Ishikawa (cell line): ENCODE results near the gene CHRM3.

Experiments
- CEBPB ChIP-seq: IDR thresholded peaks from 2 replicates; pipeline ENCODE4 v1.6.1; 2012
- CREB1 ChIP-seq: IDR thresholded peaks from 2 replicates; pipeline ENCODE4 v1.6.1; 2012; ENCODE audit warnings: low read depth
- EGR1 ChIP-seq: IDR thresholded peaks from 2 replicates; pipeline ENCODE4 v1.6.1; 2012
- EP300 ChIP-seq: IDR thresholded peaks from 2 replicates; pipeline ENCODE4 v1.6.1; 2012; ENCODE audit warnings: borderline replicate concordance
- FOXM1 ChIP-seq: IDR thresholded peaks from 2 replicates; pipeline ENCODE4 v1.6.1; 2012; ENCODE audit warnings: low read depth, borderline replicate concordance
- MAX ChIP-seq: IDR thresholded peaks from 2 replicates; pipeline ENCODE4 v1.6.1; 2012
- NFIC ChIP-seq: IDR thresholded peaks from 2 replicates; pipeline ENCODE4 v1.6.1; 2012
- RAD21 ChIP-seq: IDR thresholded peaks from 2 replicates; pipeline ENCODE4 v1.6.1; 2012; ENCODE audit warnings: low read depth
- TAF1 ChIP-seq: IDR thresholded peaks from 2 replicates; pipeline ENCODE4 v1.6.1; 2012; ENCODE audit warnings: low read depth, mild to moderate bottlenecking
- TCF12 ChIP-seq: IDR thresholded peaks from 2 replicates; pipeline ENCODE4 v1.6.1; 2012; ENCODE audit warnings: low read depth
- TEAD4 ChIP-seq: IDR thresholded peaks from 2 replicates; pipeline ENCODE4 v1.6.1; 2012
- YY1 ChIP-seq: IDR thresholded peaks from 2 replicates; pipeline ENCODE4 v1.6.1; 2012; ENCODE audit warnings: low read depth
- ZBTB7A ChIP-seq: IDR thresholded peaks from 2 replicates; pipeline ENCODE4 v1.6.1; 2012; ENCODE audit warnings: low read depth
- TF ChIP-seq, protein P1 (sequence below): IDR thresholded peaks from 2 replicates; pipeline ENCODE4 v1.6.1; 2012
- TF ChIP-seq, protein P2 (sequence below): IDR thresholded peaks from 2 replicates; pipeline ENCODE4 v1.6.1; 2012; ENCODE audit warnings: low read depth, mild to moderate bottlenecking

Gene CHRM3

GRCh38 chr1:239417221-239417620, 30.9 kb downstream of the CHRM3 start:
- TF ChIP-seq FOXM1 = no peak
- no peak for TF ChIP-seq TEAD4
- no peak for TF ChIP-seq EP300
- TF ChIP-seq, protein P1, sequence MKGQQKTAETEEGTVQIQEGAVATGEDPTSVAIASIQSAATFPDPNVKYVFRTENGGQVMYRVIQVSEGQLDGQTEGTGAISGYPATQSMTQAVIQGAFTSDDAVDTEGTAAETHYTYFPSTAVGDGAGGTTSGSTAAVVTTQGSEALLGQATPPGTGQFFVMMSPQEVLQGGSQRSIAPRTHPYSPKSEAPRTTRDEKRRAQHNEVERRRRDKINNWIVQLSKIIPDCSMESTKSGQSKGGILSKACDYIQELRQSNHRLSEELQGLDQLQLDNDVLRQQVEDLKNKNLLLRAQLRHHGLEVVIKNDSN = no peak
- TF ChIP-seq TCF12 = no peak
- TF ChIP-seq YY1 = no peak

DNA sequence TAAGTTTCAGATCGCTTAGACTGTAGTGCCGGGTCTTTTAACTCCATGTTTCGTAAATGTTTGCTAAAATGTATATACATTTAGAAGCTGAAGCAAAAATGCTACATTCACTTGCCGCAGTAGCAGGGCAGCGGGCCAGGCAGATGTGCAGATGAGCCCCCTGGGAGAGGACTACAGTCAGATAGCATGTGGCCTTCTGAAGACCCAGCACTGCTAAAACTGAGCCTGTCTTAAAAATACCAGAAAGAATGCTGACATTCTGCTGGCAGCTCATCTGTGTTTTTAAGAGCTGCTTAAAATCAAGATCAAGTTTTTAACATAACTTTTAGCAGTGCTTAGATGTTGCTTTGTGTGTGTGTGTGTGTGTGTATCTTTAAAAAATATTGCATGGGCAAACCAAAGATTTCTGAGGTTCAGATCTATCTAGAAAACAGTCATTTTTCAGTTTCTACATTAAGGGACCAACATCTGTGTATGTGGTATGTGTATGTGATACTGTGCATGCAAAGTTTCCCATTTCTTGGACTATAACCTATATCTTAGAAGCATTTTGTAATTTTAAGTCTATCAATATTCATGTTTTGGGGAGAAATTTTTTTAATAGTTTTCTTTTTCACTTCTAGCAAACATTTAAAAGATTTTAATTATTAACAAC, 31.7 kb downstream of the CHRM3 start:
- TF ChIP-seq FOXM1 (no peak), EGR1 (no peak), CEBPB (no peak), TCF12 (no peak)
- TF ChIP-seq, protein P1 = no peak

- no peak for TF ChIP-seq EP300
- TF ChIP-seq YY1 = no peak
- TF ChIP-seq, protein P1 = no peak
- TF ChIP-seq MAX = no peak
- no peak for TF ChIP-seq CREB1
- TF ChIP-seq TEAD4 = no peak
- no peak for TF ChIP-seq FOXM1
- no peak for TF ChIP-seq TCF12
- TF ChIP-seq, protein P2, sequence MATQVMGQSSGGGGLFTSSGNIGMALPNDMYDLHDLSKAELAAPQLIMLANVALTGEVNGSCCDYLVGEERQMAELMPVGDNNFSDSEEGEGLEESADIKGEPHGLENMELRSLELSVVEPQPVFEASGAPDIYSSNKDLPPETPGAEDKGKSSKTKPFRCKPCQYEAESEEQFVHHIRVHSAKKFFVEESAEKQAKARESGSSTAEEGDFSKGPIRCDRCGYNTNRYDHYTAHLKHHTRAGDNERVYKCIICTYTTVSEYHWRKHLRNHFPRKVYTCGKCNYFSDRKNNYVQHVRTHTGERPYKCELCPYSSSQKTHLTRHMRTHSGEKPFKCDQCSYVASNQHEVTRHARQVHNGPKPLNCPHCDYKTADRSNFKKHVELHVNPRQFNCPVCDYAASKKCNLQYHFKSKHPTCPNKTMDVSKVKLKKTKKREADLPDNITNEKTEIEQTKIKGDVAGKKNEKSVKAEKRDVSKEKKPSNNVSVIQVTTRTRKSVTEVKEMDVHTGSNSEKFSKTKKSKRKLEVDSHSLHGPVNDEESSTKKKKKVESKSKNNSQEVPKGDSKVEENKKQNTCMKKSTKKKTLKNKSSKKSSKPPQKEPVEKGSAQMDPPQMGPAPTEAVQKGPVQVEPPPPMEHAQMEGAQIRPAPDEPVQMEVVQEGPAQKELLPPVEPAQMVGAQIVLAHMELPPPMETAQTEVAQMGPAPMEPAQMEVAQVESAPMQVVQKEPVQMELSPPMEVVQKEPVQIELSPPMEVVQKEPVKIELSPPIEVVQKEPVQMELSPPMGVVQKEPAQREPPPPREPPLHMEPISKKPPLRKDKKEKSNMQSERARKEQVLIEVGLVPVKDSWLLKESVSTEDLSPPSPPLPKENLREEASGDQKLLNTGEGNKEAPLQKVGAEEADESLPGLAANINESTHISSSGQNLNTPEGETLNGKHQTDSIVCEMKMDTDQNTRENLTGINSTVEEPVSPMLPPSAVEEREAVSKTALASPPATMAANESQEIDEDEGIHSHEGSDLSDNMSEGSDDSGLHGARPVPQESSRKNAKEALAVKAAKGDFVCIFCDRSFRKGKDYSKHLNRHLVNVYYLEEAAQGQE = no peak
These were observed 32.3 kb downstream of the CHRM3 start for GRCh38 chr1:239418681-239419080.

DNA sequence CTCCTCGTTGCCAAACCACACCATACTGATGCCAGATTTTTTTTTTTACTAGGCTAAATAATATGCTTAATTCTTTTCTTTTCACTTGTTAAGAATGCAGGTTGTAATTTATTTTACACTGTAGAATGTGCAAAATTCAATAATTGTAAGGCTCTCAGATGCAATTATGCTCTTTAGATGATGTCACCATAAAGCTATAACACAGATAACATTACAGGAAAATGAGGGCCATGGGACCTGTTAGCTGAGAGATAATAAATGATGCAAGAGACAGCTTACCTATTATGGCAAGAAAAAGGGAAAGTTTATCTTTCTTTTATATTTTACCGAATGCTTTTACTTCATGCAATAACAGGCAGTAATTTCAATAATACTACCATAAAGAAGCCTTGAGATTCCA, 35.4 kb downstream of the CHRM3 start:
- TF ChIP-seq MAX (no peak), ZBTB7A (no peak), TAF1 (no peak), YY1 (no peak), EGR1 (no peak), TCF12 (no peak), CREB1 (no peak), NFIC (no peak), TEAD4 (no peak), RAD21 (no peak), FOXM1 (no peak), EP300 (no peak), CEBPB (no peak)
- TF ChIP-seq, protein P2 = no peak

- TF ChIP-seq MAX (no peak), CEBPB (no peak), CREB1 (no peak), EGR1 (no peak), TCF12 (no peak), ZBTB7A (no peak), FOXM1 (no peak), EP300 (no peak), NFIC (no peak), TEAD4 (no peak), YY1 (no peak), TAF1 (no peak)
- TF ChIP-seq, protein P2 = no peak
- TF ChIP-seq, protein P1 = no peak
These were observed 36.5 kb downstream of the CHRM3 start for GRCh38 chr1:239422818-239423217.
